Lower leg skin (tissue), 4 donors: Measurements from ENCODE around the gene SOX6. TPM values are rescaled to one million over a fixed set of nuclear protein-coding genes. Genes with fewer than 3 reads are reported as not detected.

Experiments used
- DNase-seq, 2 donors: peaks; one replicate each; pipeline ENCODE4 v3.0.0-alpha.2; 2019; ENCODE audit warnings: low spot score in 2 of 2
- H3K4me3 ChIP-seq: fragments of 200-600 bp; sonication (generic); 2 replicates; pipeline ENCODE4 v1.5.1; 2017; ENCODE audit warnings: mild to moderate bottlenecking, low read depth; ENCODE audit not compliant: poor library complexity, severe bottlenecking
- POLR2A ChIP-seq, 2 donors: fragments of 450-650 bp; IDR thresholded peaks; one replicate each; pipeline ENCODE4 v1.6.1; 2016 to 2017; ENCODE audit warnings: antibody characterized with exemption in 2 of 2, mild to moderate bottlenecking in 1 of 2, moderate library complexity in 1 of 2
- WGBS, 2 donors: methylation state at CpG; one replicate each; pipeline ENCODE4 v1.1.5; 2018; 5-methylcytosine and 5-hydroxymethylcytosine counted together
- intact Hi-C: fragments of 100-400 bp; cut with DNase I; formaldehyde crosslinking; loops from one replicate; pipeline ENCODE4 v1.15.0; 2023; ENCODE audit warnings: low total_unique reads
- total RNA-seq, 4 donors: library from RNA; depleted of rRNA; stranded (reverse); fragments of >200 nt; gene quantifications; one replicate each; pipeline ENCODE4 v1.1.0, GENCODE V29; 2016
- TF ChIP-seq, protein P1 (sequence below), 3 donors: fragments of 450-650 bp; IDR thresholded peaks; one replicate each; pipeline ENCODE4 v1.5.1; 2016; ENCODE audit warnings: antibody characterized with exemption in 3 of 3, mild to moderate bottlenecking in 3 of 3, moderate library complexity in 2 of 3

SOX6 gene
- total RNA-seq, 4 donors from 2014 or later = 11.2 to 31.8 (median 11.6) TPM

- TF ChIP-seq, protein P1, sequence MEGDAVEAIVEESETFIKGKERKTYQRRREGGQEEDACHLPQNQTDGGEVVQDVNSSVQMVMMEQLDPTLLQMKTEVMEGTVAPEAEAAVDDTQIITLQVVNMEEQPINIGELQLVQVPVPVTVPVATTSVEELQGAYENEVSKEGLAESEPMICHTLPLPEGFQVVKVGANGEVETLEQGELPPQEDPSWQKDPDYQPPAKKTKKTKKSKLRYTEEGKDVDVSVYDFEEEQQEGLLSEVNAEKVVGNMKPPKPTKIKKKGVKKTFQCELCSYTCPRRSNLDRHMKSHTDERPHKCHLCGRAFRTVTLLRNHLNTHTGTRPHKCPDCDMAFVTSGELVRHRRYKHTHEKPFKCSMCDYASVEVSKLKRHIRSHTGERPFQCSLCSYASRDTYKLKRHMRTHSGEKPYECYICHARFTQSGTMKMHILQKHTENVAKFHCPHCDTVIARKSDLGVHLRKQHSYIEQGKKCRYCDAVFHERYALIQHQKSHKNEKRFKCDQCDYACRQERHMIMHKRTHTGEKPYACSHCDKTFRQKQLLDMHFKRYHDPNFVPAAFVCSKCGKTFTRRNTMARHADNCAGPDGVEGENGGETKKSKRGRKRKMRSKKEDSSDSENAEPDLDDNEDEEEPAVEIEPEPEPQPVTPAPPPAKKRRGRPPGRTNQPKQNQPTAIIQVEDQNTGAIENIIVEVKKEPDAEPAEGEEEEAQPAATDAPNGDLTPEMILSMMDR (IDR thresholded peaks at IDR 0.05) = no peak
- no peak for TF ChIP-seq POLR2A (IDR thresholded peaks at IDR 0.05)
- H3K4me3 ChIP-seq = no peak overlapping the region
- intact Hi-C loops = no loop called here
- 92 to 93% methylated on average over 8 of the region's 8 CpGs for WGBS, 2 donors
- no peak for DNase-seq
Observed at GRCh38 chr11:16186680-16187079, 169.7 kb downstream of the SOX6 start.

DNA sequence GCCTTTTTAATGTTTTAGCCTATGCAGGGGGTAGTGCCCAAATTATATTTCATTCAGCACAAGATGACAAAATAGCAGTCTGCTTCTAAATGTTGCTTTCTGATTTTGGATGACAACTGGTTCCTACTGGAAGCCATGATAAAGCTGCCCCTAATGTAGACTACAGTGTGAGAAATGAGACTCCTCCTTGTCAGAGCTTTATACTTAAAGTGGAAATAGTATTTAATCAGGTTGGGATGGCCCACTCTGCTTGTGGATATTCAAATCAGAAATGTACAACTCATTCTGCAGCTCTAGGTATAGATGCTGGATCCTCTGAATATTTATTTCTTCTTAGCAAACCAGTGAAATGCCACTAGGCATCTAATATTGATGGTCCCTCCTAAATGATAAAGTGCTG lies 171.3 kb downstream of the SOX6 start:
- intact Hi-C loops = no loop called here
- no peak for DNase-seq
- TF ChIP-seq POLR2A (IDR thresholded peaks at IDR 0.05) = no peak
- TF ChIP-seq, protein P1 (IDR thresholded peaks at IDR 0.05) = no peak
- H3K4me3 ChIP-seq = no peak overlapping the region

GRCh38 chr11:16184588-16184987 lies 171.8 kb downstream of the SOX6 start:
- no peak for DNase-seq
- TF ChIP-seq, protein P1 (IDR thresholded peaks at IDR 0.05) = no peak
- TF ChIP-seq POLR2A (IDR thresholded peaks at IDR 0.05) = no peak
- no peak overlapping the region for H3K4me3 ChIP-seq
- intact Hi-C loops = no loop called here
- 32 to 42% methylated on average over 1 of the region's 1 CpG for WGBS, 2 donors

GRCh38 chr11:16182553-16182952 lies 173.8 kb downstream of the SOX6 start:
- intact Hi-C loops = no loop called here
- H3K4me3 ChIP-seq = no peak overlapping the region
- no peak for DNase-seq
- no peak for TF ChIP-seq POLR2A (IDR thresholded peaks at IDR 0.05)
- TF ChIP-seq, protein P1 (IDR thresholded peaks at IDR 0.05) = no peak
- 71 to 77% methylated on average over 2 of the region's 2 CpGs for WGBS, 2 donors

GRCh38 chr11:16180868-16181267 lies 175.5 kb downstream of the SOX6 start:
- TF ChIP-seq, protein P1 (IDR thresholded peaks at IDR 0.05) = no peak
- no peak for TF ChIP-seq POLR2A (IDR thresholded peaks at IDR 0.05)
- intact Hi-C loops = loop anchor here (2.0 kb wide), 1 partner anchor 210 kb away; no protein-coding TSS in a partner anchor
- WGBS, 2 donors = 85 to 86% methylated on average over 1 of the region's 1 CpG
- DNase-seq = no peak
- H3K4me3 ChIP-seq = no peak overlapping the region

DNA sequence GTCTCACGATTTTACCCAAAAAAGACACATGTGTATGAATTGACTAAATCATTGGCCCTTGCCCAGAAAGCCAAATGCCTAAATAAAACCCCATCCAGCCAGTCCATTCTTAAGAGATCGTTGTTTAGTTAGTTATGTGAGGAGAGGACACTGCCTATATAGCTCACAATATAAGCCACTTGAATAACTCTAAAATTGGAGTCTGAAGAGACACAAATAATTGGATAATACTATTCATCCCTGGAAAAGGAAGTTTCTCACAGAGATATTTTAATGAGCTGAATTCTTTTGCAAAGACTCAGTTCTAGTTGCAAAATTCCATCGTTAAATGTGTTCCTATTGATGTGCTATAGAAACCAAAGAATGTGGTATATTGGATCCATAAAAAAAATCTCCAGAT lies 176.7 kb downstream of the SOX6 start:
- intact Hi-C loops = loop anchor here (2.0 to 5.0 kb wide), 2 partner anchors 209 to 1772 kb away; no protein-coding TSS in a partner anchor
- no peak overlapping the region for H3K4me3 ChIP-seq
- TF ChIP-seq, protein P1 (IDR thresholded peaks at IDR 0.05) = no peak
- TF ChIP-seq POLR2A (IDR thresholded peaks at IDR 0.05) = no peak
- no peak for DNase-seq
- 76 to 79% methylated on average over 3 of the region's 3 CpGs for WGBS, 2 donors
